NCI-H128 (cell line): ENCODE measurements around the gene MYL12A.

ENCODE experiments used
- DNase-seq: peaks from one replicate; lab custom pipeline; 2025; ENCODE audit not compliant: unreplicated experiment; lab: John Stamatoyannopoulos, UW

The MYL12A gene

GRCh38 chr18:3224223-3224622 lies 23.4 kb upstream of the MYL12A start:
- no peak for DNase-seq

DNA sequence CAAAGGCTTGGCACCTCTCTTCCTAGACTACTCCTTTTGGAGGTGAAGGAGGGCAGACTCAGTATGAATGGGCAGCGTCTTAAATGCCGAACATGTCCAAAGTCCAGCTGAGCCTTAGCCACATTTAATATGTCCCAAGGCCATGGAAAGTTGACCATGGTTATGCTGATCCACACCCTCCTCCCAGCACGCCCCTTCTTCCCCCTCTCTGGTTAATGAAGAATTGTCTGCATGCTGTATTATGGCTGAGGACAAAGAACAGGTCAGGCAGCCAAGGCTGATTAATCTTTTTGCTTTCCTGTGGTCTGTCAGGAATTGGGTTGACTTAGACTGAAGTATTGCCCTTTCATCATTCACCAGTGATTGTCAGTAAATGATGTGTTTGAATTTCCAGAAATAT lies 22.0 kb upstream of the MYL12A start:
- no peak for DNase-seq

GRCh38 chr18:3226048-3226447 lies 21.6 kb upstream of the MYL12A start:
- no peak for DNase-seq

- no peak for DNase-seq
Observed at GRCh38 chr18:3230401-3231334, 16.9 kb upstream of the MYL12A start.

- no peak for DNase-seq
Observed at GRCh38 chr18:3233004-3233403, 14.6 kb upstream of the MYL12A start.

DNA sequence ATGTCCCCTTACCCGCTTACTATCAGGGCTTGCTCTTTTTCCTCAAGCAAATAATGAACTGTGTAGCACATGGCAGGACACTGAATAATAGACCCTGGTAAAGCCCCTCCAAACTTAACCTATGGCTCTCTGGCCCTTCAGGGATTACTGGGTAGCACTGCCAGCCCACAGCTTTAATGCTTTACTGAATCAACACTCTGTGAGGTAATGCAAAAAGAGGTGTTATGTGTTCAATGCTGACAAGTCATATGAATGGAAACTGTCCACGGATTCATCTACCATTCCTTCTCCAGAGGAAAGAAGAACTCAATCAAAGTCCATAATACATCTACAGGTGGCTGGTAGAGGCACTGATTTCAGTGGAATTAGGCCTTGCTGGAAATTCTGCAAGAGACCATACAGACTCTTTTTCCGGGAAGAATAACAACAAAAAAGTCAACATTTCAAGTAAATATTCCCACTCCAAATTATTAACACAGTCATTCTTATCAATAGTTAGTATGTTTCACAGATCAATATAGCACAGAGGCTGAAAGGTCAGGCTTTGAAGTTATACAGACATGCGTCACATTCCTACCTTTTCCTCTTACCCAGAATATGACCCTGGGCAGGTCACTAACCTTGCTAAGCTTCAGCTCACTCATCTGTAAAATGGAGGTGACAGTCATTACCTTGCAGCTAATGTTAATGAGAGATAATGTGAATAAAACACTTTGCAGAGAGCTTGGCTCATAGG lies 14.0 kb upstream of the MYL12A start:
- no peak for DNase-seq

DNA sequence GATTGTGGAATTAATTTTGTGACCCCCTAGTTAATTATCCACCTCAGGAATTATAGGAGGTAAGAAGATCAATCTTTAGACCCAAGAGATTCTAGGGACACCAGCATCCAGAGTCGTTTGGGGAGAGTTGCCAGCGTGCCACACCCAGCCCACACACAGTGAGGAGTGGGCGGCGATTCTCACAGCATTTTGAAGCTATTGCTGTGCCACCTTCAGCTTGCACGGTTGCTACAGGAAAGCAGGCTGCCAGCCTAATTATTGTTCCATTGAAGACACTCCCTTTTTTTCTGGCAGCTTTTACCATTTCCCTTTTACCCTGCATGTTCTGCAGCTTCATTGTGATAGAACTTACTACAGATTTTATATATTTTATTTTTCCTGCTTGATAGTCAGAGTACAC lies 13.1 kb upstream of the MYL12A start:
- DNase-seq: no peak

- no peak for DNase-seq
Observed at GRCh38 chr18:3235846-3236245, 11.8 kb upstream of the MYL12A start.

GRCh38 chr18:3236470-3236869 lies 11.1 kb upstream of the MYL12A start:
- no peak for DNase-seq

- DNase-seq: no peak
Observed at GRCh38 chr18:3238742-3239141, 8.9 kb upstream of the MYL12A start.

GRCh38 chr18:3245185-3245564 lies 2.4 kb upstream of the MYL12A start:
- no peak for DNase-seq

DNA sequence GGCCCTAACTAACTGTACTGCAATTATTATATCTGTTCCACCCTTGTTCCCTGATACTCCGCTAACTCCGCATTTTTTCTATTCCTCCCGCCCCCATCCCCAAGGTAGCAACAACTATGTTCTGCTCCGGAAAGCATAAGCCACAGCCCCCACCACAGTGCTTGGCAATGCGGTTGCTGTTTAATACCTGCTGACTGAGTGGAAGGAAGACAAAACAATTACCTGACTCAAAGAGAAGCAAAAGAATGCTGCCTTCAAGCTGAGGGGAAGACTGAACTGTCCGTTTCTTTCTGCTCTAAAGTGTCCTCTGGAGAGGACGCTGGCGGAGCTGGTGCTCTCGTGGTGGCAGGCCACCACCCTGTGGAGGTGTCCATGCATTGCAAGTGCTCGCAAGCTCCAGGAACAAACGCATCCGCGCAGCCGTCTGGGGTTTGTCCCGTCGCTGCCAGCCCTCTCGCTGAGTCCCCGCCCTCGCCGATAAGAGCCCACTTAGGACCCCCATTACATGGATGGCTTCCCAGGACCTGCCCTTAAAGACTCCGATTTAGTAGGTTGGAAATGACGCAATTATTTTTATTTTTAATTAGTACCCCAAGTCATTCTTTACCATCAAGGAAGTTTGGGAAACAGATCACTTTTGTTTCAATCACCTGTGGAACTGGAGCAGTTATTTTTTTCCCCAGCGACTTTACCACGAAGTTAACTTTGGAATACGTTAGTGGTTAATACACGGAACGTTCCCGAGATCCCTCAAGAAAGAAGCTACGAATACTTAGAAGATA lies 1.6 kb upstream of the MYL12A start:
- DNase-seq: peak; percentile 79

DNA sequence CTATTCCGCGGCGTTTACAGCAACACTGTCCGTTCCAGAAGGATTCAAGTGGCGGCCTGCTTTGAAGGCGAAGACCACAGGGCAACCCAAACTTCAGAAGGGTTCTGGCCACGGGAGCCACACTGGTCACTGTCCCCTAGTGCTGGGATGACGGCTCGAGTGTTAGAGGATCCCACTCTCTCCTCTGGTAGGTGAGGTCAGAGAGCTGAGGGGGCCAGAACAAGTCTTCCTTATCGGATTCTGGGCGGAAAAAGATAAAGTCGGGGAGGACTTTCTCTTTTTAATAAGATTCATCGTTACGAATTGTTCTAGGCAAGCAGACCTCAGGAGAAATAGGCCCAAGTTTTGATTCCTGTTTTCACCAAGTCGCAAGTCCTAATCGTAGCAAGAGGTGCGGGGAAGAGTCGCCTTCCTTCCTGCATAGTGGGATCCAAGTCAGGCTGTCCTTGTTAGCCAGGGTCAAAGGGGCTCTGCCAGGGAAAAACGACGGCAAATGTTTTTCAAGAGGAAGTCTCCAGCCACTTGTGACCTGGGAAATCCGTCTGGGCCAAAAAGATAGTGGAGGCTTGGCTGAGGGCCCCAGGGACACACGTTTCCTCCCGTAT lies 864 bp upstream of the MYL12A start:
- no peak for DNase-seq

DNA sequence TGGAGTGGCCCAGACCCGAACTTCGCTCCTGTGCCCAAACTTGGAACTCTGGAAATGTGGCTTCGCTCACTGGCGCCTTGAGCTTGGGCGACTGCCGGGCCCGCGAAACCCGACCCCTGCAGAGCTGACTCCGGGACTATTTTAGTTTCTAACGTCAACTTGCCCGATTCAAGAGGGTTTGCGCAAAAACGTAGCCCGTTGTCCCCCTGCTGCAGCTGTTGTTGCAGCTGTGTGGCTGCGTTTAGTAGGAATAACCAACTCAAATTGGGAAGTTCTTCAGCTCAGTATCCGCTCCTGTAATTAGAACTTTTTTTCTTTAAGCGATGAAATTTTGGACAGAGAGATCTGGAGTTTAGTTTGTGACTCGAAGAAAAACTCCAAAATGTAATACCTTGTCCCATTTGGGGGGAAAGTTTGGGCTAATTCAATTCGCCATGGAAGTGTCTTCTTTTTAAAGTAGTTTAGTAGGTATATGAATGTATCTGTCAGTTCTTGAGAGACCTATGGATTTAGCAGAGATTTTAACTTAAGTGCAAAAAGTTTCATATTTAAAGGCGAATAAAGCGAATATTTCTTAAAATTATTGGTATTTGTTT lies 559 bp downstream of the MYL12A start:
- DNase-seq: no peak

DNA sequence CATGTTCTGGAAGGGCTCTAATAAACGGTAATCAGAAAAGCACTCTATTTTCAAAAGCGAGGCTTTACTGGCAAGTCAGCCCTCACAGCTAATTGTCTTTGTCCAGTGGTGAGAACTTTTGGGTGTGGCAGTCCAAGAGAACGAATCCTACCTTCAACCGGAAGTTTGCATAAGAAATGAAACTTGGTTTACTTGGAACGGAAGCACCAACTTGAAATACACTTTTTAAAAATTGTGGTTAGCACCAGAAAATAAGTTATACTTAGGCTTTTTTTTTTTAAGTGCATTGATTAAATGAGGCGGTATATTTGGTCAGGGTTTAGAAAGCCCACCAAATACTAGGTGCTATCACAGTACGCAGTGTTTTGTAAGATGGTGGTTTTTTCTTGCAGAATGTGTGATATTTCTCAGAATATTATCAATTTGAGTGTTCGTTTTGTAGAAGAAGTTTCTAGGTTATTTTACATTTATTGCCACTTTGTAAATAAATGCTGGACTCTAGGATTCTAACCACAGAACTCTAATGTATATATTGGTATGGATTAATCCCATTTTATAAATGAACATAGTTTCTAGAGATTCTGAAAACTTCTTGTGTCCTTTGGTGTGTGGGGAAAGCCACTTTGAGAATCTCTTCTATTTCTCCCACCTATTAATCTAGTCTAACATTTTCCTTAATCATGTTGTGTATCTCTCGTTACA lies 1.2 kb downstream of the MYL12A start:
- no peak for DNase-seq

DNA sequence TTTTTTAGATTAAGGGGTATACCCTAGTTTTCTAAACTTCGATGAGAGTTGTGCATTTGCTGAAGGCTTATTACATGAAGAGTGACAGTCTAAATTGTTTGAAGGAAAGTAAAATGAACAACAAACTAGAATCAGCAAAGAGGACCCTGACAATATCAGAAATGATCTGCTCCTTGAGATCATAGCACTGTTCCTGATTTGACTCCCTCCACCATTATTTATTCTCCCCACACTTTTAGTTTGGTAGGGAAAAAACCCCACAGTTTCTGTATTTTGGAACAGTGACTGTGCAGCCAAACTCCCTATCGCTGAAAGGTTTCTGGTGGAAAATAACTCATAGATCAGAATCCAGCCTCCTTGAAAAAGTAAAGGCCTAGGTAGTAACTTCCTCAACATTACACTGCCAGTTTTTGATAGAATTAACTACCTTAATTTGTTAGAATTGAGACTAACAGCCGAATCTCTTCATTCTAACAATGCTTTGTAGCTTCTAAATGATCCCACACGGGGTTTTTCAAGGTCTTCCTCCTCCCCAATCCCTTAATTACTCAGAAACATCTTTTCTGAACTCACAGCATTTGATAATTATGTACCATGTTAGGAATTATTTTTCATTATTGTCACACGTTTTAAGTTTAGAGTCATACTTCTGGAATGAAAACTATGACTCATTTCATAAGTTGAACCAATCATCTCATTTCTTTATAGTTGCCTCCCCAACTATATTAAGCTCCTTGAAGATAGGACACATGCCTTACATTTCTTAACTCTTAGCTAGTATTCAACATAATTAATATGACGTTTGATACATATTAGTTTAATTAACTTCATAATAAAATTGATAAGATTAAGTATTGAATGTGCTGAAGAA lies 2.9 kb downstream of the MYL12A start:
- DNase-seq: no peak

GRCh38 chr18:3251249-3251962 lies 3.8 kb downstream of the MYL12A start:
- DNase-seq: no peak

DNA sequence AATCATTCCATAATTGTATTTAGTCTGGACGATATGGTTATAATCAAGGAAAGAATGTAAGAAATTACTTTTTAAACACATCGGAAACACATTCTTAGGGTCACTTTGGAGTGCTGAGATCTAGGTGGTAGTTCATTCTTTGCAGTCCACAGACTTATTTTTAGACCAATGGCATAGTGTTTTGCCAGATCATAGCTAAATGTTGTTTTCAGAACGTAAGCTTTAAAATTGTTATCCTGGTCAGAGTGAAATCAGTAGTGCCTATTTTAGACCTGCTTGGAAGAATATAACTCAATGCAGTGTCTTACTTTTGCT lies 4.3 kb downstream of the MYL12A start:
- no peak for DNase-seq

GRCh38 chr18:3252843-3253242 lies 5.2 kb downstream of the MYL12A start:
- no peak for DNase-seq
